HuH-7 (cell line): ENCODE measurements around the gene RFLNA.

ENCODE experiments used
- DNase-seq: peaks from one replicate; pipeline ENCODE4 v3.0.0; 2011; ENCODE audit warnings: low spot score

The RFLNA gene

DNA sequence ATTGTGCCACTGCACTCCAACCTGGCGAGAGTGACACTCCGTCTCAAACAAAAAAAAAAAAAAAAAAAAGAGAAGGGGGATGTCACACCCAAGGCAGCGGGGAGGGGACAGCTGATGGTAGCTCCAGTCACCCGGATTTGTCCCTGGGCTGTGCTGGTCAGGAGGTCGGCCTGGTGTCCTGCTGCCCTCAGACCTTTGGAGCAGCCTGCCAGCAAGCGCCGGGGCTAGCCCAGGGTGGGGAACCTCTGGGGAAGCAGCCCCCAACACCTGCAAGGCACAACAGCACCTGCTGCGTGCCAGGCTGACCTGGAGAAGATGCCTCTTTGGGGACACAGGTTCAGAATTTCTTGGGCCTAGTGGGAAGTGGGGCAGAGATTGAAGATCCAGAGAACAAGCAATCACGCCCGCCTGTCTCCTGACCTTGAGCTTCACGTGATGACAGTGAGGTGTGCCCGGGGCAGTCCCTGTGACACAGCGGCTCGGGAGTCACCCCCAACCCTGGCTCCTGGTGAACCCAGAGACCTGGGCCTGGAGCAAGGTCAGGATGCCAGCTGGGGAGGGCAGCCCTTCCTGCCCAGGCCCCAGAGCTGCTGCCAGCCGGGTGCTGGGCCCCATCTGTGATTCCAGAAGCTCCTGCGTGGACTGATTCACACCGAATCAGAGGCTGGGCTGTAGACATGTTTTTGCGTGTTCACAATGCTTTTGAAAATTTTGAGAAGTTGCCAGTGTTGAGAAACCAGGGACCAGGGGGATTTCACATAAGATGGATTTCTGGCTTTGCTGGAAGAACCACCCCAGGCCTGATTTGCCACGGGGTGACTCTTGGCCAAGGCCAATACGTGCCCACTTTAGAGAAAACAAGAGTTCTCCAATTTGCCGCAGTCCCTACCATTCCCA is 66.4 kb downstream of the RFLNA start:
- no peak for DNase-seq

DNA sequence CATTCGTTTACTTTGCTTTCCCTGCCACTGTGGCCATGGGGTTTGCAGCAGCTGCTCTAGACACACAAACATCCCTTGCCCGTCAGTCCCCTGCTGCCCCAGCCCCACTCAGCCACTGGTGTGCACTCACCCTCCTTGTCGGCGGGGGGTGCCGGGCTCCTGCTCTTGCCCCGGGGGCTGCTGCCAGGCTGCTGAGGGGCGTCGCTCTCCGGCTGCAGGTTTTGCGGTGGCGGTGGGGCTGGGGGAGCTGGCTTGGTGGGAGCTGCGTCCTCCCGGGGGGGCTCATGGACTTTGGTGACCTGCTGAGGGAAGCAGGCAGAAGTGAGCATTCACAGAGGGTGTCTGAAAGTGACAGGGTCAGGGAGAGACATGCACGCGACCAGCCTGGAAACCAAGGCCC is 67.1 kb downstream of the RFLNA start:
- no peak for DNase-seq

DNA sequence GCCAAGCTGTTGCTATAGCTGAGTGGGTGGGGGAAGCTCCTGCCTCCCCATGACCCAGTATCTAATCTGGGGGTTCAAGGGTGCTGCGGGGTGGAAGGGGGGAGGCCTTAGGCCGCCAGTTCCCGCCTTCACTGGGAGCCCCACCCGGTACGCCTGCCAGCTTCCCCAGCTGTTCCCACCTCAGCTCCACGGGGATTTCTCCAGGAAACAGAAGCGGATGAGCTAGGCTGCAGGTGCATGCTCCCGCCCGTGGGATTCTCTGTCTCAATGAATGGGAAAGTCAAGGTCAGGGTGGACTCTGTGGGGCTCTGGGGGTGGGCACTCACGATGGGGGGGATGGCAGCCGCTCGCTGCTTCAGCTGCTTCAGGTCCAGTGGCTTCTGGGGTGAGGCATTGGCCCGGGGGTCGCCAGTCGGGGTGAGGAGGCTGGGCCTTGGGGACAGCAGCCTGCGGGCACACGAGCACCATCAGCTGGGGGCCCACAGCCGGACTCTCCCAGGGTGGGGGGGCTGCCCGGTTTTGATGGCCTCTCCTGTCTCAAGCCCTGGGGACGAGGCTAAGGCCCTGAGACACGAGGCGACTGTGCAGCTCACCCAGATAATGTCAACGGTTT is 68.6 kb downstream of the RFLNA start:
- no peak for DNase-seq

DNA sequence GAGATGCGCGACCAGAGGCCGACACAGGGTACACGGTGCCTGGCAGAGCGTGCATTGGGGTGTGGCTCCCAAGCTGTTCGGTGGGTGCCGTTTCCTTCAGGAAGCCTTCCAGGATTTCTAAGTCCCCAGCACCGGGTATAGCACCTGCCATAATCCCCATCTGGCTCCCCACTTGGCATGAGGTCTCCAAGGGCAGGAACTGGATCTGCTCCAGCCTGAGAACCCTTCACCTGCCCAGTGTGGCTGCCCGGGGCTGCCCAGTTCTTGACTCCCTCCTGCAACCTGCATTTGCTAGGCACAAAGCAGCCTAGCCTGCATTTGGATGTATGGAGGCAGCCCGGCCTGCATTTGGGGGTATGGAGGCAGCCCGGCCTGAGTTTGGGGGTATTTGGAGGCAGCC is 69.7 kb downstream of the RFLNA start:
- no peak for DNase-seq
